Endothelial cell of umbilical vein (primary cell): ENCODE results near the gene SLC45A1.

Experiments used
- CTCF ChIP-seq, 2 donors: IDR thresholded peaks; 1 replicate in 1 of 2; 2 replicates in 1 of 2; pipeline ENCODE4 v1.5.1; 2011; ENCODE audit warnings: low read length in 2 of 2, mild to moderate bottlenecking in 2 of 2, moderate library complexity in 2 of 2, control low read depth in 1 of 2, inconsistent platforms in 1 of 2, low read depth in 1 of 2; ENCODE audit not compliant: insufficient read depth in 1 of 2; ENCODE audit errors: extremely low read depth in 1 of 2
- POLR2A ChIP-seq: IDR thresholded peaks from 2 replicates; pipeline ENCODE4 v1.6.1; 2012; ENCODE audit warnings: low read depth, mild to moderate bottlenecking, control low read depth, low read length

- TF ChIP-seq CTCF (IDR thresholded peaks at IDR 0.05; ENCODE audit: extremely low read depth in 1 of 2, insufficient read depth in 1 of 2, low read depth in 1 of 2, low read length in 2 of 2) (no peak), POLR2A (no peak)
Observed at GRCh38 chr1:8303876-8304275, 14.0 kb upstream of the SLC45A1 start.
